NT2/D1 (cell line): Measurements from ENCODE around the gene PTCH2.

Source experiments
- DNase-seq: peaks from one replicate; pipeline ENCODE4 v3.0.0-alpha.2; 2011; ENCODE audit warnings: low read depth, low spot score
- H3K27me3 ChIP-seq: 2 replicates; pipeline ENCODE4 v1.6.0; 2011; ENCODE audit warnings: mild to moderate bottlenecking; ENCODE audit not compliant: insufficient read length, insufficient read depth
- H3K36me3 ChIP-seq: 2 replicates; pipeline ENCODE4 v1.6.1; 2011; ENCODE audit warnings: mild to moderate bottlenecking, low read length, mixed read lengths; ENCODE audit not compliant: insufficient read depth, insufficient read length
- H3K4me1 ChIP-seq: 2 replicates; pipeline ENCODE4 v1.5.1; 2011; ENCODE audit not compliant: insufficient read depth, insufficient read length
- H3K4me3 ChIP-seq: 2 replicates; pipeline ENCODE4 v1.5.1; 2011; ENCODE audit warnings: low read depth; ENCODE audit not compliant: insufficient read length
- H3K9ac ChIP-seq: 2 replicates; pipeline ENCODE4 v1.6.0; 2011; ENCODE audit warnings: low read depth; ENCODE audit not compliant: insufficient read length
- H3K9me3 ChIP-seq: 2 replicates; pipeline ENCODE4 v1.5.1; 2011; ENCODE audit warnings: mild to moderate bottlenecking, low read length; ENCODE audit not compliant: insufficient read depth
- SUZ12 ChIP-seq: IDR thresholded peaks from 2 replicates; pipeline ENCODE4 v1.6.1; 2011; ENCODE audit not compliant: insufficient read length, insufficient read depth; ENCODE audit errors: extremely low read depth
- YY1 ChIP-seq: IDR thresholded peaks from 2 replicates; pipeline ENCODE4 v1.6.1; 2011; ENCODE audit not compliant: insufficient read length, insufficient read depth
- ZNF274 ChIP-seq: IDR thresholded peaks from 2 replicates; pipeline ENCODE4 v1.6.1; 2011; ENCODE audit warnings: mild to moderate bottlenecking, low read depth, low read length

PTCH2 gene

DNA sequence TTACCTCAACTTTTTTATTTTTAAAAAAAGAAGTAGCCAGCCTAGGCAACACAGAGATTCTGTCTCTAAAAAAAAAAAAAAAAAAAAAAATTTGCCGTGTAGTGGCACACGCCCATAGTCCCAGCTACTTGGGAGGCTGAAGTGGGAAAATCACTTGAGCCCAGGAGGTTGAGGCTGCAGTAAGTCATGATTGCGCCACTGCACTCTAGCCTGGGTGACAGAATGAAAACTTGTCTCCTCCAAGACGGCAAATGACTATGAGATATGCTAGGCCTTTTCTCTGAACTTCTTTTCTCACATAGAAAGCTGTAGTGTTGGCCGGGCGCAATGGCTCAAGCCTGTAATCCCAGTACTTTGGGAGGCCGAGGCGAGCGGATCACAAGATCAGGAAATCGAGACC lies 24.7 kb upstream of the PTCH2 start:
- DNase-seq: no peak
- Histone ChIP-seq H3K4me1 (no peaks in the 10 kb centered on the region), H3K36me3 (peaks cover 36% of the 10 kb centered on the region), H3K9ac (no peak overlapping the region), H3K9me3 (no peaks in the 10 kb centered on the region), H3K27me3 (no peaks in the 10 kb centered on the region), H3K4me3 (no peak overlapping the region)
- no peak for TF ChIP-seq YY1
- TF ChIP-seq SUZ12: no peak
- no peak for TF ChIP-seq ZNF274

DNA sequence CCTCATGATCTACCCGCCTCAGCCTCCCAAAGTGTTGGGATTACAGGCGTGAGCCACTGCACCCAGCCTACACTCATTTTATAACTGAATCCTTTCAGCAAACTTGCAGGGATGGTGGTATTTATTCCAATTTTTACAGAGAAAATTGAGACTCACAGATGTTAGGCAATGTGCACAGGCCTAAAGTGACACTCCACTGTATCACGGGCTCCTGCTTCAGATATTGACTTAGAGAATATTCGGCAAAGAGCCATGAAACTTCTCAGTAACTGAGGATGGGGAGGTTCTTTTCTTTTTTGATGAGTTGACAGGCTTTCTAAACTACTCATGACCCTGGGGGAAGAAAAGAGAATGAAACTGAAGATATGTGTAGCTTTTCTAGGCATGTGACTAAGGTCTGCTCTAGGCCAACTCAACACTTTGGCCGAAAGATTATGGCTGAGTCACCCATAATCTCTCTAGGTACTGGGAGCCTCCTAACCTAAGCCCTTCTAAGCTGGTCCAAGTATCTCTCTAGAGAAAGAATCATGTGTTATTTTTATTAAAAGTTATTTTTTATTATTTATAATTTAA lies 19.9 kb upstream of the PTCH2 start:
- H3K9me3 ChIP-seq: no peaks in the 10 kb centered on the region
- DNase-seq: no peak
- H3K27me3 ChIP-seq: no peaks in the 10 kb centered on the region
- H3K4me3 ChIP-seq: no peak overlapping the region
- H3K36me3 ChIP-seq: peaks cover 21% of the 10 kb centered on the region
- no peak overlapping the region for H3K9ac ChIP-seq
- no peaks in the 10 kb centered on the region for H3K4me1 ChIP-seq
- TF ChIP-seq YY1 (no peak), SUZ12 (no peak), ZNF274 (no peak)

DNA sequence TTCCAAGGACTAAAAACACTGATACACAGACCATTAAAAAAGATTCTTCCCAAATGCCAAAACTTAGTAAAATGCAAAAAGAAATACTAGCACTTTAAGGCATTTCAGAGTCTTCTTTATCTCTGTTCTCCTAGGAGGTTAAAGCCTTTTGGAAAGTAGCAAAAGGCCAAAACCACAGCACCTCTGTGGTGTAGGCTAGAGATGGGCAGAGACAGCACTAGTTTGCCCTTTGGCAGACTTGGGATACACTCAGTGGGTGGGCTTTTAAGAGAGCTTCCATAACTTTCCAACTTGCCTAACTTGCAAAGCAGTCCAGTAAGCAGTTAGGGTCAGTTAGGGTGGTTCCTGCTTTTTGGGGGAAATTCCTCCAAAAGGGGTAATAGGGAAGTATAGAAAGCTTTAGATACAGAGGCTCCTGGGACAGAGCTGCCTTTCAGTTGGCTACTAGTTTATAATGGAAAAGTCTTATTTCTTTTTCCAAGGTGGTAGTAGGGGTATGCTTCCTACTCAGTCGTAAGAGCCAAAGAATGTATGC lies 17.9 kb upstream of the PTCH2 start:
- no peak overlapping the region for H3K9ac ChIP-seq
- no peak for DNase-seq
- H3K9me3 ChIP-seq: no peaks in the 10 kb centered on the region
- no peak overlapping the region for H3K4me3 ChIP-seq
- no peaks in the 10 kb centered on the region for H3K4me1 ChIP-seq
- H3K27me3 ChIP-seq: no peaks in the 10 kb centered on the region
- H3K36me3 ChIP-seq: peaks cover 26% of the 10 kb centered on the region
- TF ChIP-seq YY1: no peak

DNA sequence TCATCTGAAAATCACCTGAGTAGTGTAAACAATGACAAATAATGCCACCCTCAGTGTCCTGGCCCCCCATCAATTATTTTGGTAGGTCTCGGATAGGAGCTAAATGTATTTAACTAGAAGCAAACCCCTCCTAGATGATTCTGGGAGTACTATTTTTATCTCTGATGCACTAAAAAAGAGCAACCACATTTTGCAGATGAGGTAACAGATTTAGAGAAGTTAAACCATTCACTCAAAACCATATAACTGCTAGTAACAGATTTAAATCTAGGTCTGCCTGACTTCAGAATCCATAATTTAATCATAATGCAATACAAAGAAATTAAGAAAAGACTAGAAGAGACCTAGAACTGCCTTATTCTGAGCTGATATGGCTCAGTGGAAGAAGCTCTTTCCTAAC lies 17.3 kb upstream of the PTCH2 start:
- DNase-seq: no peak
- Histone ChIP-seq H3K4me1 (no peaks in the 10 kb centered on the region), H3K27me3 (no peaks in the 10 kb centered on the region), H3K36me3 (peaks cover 29% of the 10 kb centered on the region), H3K9me3 (no peaks in the 10 kb centered on the region), H3K9ac (no peak overlapping the region), H3K4me3 (no peak overlapping the region)
- TF ChIP-seq SUZ12 (no peak), YY1 (no peak), ZNF274 (no peak)

DNA sequence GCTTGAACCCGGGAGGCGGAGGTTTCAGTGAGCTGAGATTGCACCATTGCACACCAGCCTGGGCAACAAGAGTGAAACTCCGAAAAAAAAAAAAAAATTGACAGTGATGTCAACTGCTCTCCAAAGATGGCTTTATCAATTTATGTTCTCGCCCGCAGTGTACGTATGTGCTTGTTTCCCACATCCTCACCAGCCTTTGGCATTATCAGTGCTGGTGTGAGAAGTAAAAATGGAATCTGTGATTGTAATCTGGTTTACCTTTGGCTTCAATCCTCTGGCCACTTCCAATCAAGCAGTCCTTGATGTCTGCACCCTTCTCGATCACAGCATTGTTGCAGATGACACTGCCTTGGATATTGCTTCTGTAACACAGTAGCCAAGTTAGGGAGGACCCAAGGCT lies 14.4 kb upstream of the PTCH2 start:
- H3K4me1 ChIP-seq: no peaks in the 10 kb centered on the region
- H3K9me3 ChIP-seq: no peaks in the 10 kb centered on the region
- no peak overlapping the region for H3K4me3 ChIP-seq
- no peak overlapping the region for H3K9ac ChIP-seq
- H3K36me3 ChIP-seq: peaks cover 16% of the 10 kb centered on the region
- TF ChIP-seq SUZ12 (no peak), ZNF274 (no peak), YY1 (no peak)
- no peaks in the 10 kb centered on the region for H3K27me3 ChIP-seq
- DNase-seq: no peak

DNA sequence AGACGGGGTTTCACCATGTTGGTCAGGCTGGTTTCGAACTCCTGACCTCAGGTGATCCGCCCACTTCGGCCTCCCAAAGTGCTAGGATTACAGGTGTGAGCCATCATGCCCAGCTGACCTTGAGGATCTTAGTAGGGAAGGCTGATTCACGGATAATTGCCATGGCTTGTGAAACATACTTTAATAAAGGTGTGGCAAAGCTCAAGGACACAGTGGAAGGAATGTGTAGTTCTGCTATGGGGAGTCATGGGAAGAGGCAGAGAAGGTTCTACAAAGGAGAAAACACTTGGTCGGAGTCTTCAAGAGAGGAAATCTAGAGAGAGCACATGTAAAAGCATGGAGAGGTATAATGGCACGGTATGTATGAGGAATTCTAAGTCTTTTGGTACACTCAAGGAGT lies 12.7 kb upstream of the PTCH2 start:
- TF ChIP-seq YY1 (no peak), SUZ12 (no peak), ZNF274 (no peak)
- H3K4me1 ChIP-seq: no peaks in the 10 kb centered on the region

DNA sequence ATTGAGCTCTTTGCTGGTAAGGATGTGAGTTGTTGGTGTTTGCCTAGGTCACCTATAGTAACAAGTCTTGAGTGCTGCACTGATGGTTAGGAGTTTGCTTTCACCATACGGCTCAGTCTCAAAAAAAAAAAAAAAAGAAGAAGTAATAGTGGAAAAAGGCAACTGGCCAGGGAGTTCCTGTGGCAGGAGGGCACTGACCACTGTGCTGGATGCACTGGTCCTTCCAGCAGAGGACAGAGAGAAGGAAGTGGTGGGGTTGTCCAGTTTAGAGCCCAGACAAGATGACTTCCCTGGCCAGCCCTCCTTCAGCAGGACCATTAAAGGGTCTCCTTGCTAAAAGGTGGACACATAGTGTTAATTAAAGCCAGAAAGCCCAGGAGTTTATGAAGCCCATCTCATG lies 11.9 kb upstream of the PTCH2 start:
- DNase-seq: no peak
- Histone ChIP-seq H3K4me1 (no peaks in the 10 kb centered on the region), H3K36me3 (peaks cover 24% of the 10 kb centered on the region), H3K27me3 (no peaks in the 10 kb centered on the region), H3K4me3 (no peak overlapping the region), H3K9ac (no peak overlapping the region), H3K9me3 (no peaks in the 10 kb centered on the region)
- TF ChIP-seq ZNF274: no peak
- TF ChIP-seq YY1: no peak
- TF ChIP-seq SUZ12: no peak

More for the DNA sequence above, 12.7 kb upstream of the PTCH2 start:
- Histone ChIP-seq H3K36me3 (peaks cover 21% of the 10 kb centered on the region), H3K9me3 (no peaks in the 10 kb centered on the region), H3K9ac (no peak overlapping the region), H3K4me3 (no peak overlapping the region), H3K27me3 (no peaks in the 10 kb centered on the region)
- no peak for DNase-seq
